Transverse colon (tissue), 4 donors: ENCODE measurements around the gene PPP3R2. TPM values are rescaled to one million over a fixed set of nuclear protein-coding genes. Genes with fewer than 3 reads are reported as not detected.

ENCODE experiments used
- DNase-seq: peaks from one replicate; pipeline ENCODE4 v3.0.0-alpha.2; 2019
- H3K27ac ChIP-seq, 4 donors: fragments of 200-600 bp; sonication (generic); 2 replicates each; pipeline ENCODE4 v1.5.1; 2016 to 2018; ENCODE audit warnings: inconsistent platforms in 4 of 4
- H3K27me3 ChIP-seq: fragments of 200-600 bp; sonication (generic); 2 replicates; pipeline ENCODE4 v1.5.1; 2017; ENCODE audit warnings: inconsistent platforms
- H3K36me3 ChIP-seq, 4 donors: fragments of 200-600 bp; sonication (generic); 2 replicates each; pipeline ENCODE4 v1.5.1; 2017 to 2019; ENCODE audit warnings: inconsistent platforms in 4 of 4
- H3K4me1 ChIP-seq, 4 donors: fragments of 200-600 bp; sonication (generic); 2 replicates each; pipeline ENCODE4 v1.5.1; 2017 to 2020; ENCODE audit warnings: inconsistent platforms in 4 of 4
- H3K4me3 ChIP-seq, 4 donors: fragments of 200-600 bp; sonication (generic); 1 replicate in 1 of 4; 2 replicates in 3 of 4; pipeline versions ENCODE4 v1.5.1 to v1.6.1; 2017 to 2019; ENCODE audit warnings: inconsistent platforms in 4 of 4
- H3K9me3 ChIP-seq, 2 donors: fragments of 200-600 bp; sonication (generic); 2 replicates each; pipeline ENCODE4 v1.5.1; 2017 to 2019; ENCODE audit warnings: inconsistent platforms in 2 of 2
- CTCF ChIP-seq, 5 experiments: fragments of 200-600 bp in 3 of 5; fragments of 450-650 bp in 2 of 5; sonication (generic) in 3 of 5; IDR thresholded peaks; 1 replicate in 2 of 5; 2 replicates in 3 of 5; pipeline ENCODE4 v1.5.1; 2016 to 2017; ENCODE audit warnings: antibody characterized with exemption in 5 of 5, inconsistent platforms in 3 of 5, mild to moderate bottlenecking in 2 of 5, moderate library complexity in 1 of 5
- EP300 ChIP-seq: sonication (generic); formaldehyde crosslinking; IDR thresholded peaks from one replicate; pipeline ENCODE4 v1.6.1; 2017; ENCODE audit warnings: antibody characterized with exemption, low read depth
- POLR2A ChIP-seq: fragments of 450-650 bp; IDR thresholded peaks from one replicate; pipeline ENCODE4 v1.6.1; 2016; ENCODE audit warnings: antibody characterized with exemption, mild to moderate bottlenecking, moderate library complexity
- POLR2AphosphoS5 ChIP-seq, 3 donors: sonication (generic); formaldehyde crosslinking; IDR thresholded peaks; one replicate each; pipeline ENCODE4 v1.6.1; 2016; ENCODE audit warnings: antibody characterized with exemption in 3 of 3
- WGBS, 2 donors: methylation state at CpG; one replicate each; pipeline ENCODE4 v1.1.5; 2018; ENCODE audit warnings: low coverage in 1 of 2; 5-methylcytosine and 5-hydroxymethylcytosine counted together
- in situ Hi-C, 4 donors: fragments of 200-750 bp; cut with MboI; loops; one replicate each; pipeline versions ENCODE4 v1.15.0 to v1.15.1; 2017; ENCODE audit warnings: low sequenced_read_pairs in 3 of 4, low pct_ligation_motif_present in 1 of 4, low pct_unique_long_range_greater_than_20kb in 1 of 4
- intact Hi-C: fragments of 100-400 bp; cut with DNase I; formaldehyde crosslinking; loops from one replicate; pipeline ENCODE4 v1.15.1; 2023; ENCODE audit warnings: low total_unique reads
- total RNA-seq, 4 donors: library from RNA; depleted of rRNA; stranded (reverse); fragments of >200 nt; gene quantifications; one replicate each; pipeline ENCODE4 v1.1.0, GENCODE V29; 2016

Gene PPP3R2
- total RNA-seq, 4 donors from 2014 or later, result not detected

- WGBS, 2 donors, result 75 to 77% methylated on average over 5 of the region's 5 CpGs
- H3K27me3 ChIP-seq, result no peaks in the 10 kb centered on the region
- no peak overlapping the region for H3K4me3 ChIP-seq
- no peak overlapping the region for H3K27ac ChIP-seq
- no peaks in the 10 kb centered on the region for H3K36me3 ChIP-seq
- no peaks in the 10 kb centered on the region for H3K9me3 ChIP-seq
- in situ Hi-C loops (no loop called here), intact Hi-C loops (no loop called here)
- TF ChIP-seq CTCF (IDR thresholded peaks at IDR 0.05), result no peak
- no peak for TF ChIP-seq POLR2A
- TF ChIP-seq EP300, result no peak
- no peak for TF ChIP-seq POLR2AphosphoS5 (IDR thresholded peaks at IDR 0.05)
- no peaks in the 10 kb centered on the region for H3K4me1 ChIP-seq
- no peak for DNase-seq
These were observed 34.9 kb upstream of the PPP3R2 start for GRCh38 chr9:101629636-101630035.

- Histone ChIP-seq H3K4me3 (no peak overlapping the region), H3K4me1 (no peaks in the 10 kb centered on the region), H3K36me3 (no peaks in the 10 kb centered on the region), H3K27ac (no peak overlapping the region), H3K9me3 (no peaks in the 10 kb centered on the region), H3K27me3 (no peaks in the 10 kb centered on the region)
- no peak for TF ChIP-seq POLR2AphosphoS5 (IDR thresholded peaks at IDR 0.05)
- TF ChIP-seq CTCF (IDR thresholded peaks at IDR 0.05), result no peak
- TF ChIP-seq EP300, result no peak
- TF ChIP-seq POLR2A, result no peak
- WGBS, 2 donors, result 81% methylated on average over 4 of the region's 4 CpGs
- intact Hi-C loops, result no loop called here
- in situ Hi-C loops, result no loop called here
- DNase-seq, result no peak
These were observed 33.4 kb upstream of the PPP3R2 start for GRCh38 chr9:101628173-101628572.

- no peaks in the 10 kb centered on the region for H3K36me3 ChIP-seq
- no peak overlapping the region for H3K27ac ChIP-seq
- no peaks in the 10 kb centered on the region for H3K9me3 ChIP-seq
- intact Hi-C loops (no loop called here), in situ Hi-C loops (no loop called here)
- H3K4me3 ChIP-seq, result no peak overlapping the region
- DNase-seq, result no peak
- no peaks in the 10 kb centered on the region for H3K4me1 ChIP-seq
- H3K27me3 ChIP-seq, result no peaks in the 10 kb centered on the region
- no peak for TF ChIP-seq CTCF (IDR thresholded peaks at IDR 0.05)
- no peak for TF ChIP-seq POLR2A
- TF ChIP-seq POLR2AphosphoS5 (IDR thresholded peaks at IDR 0.05), result no peak
- no peak for TF ChIP-seq EP300
- 63 to 65% methylated on average over 1 of the region's 1 CpG for WGBS, 2 donors
These were observed 31.5 kb upstream of the PPP3R2 start for GRCh38 chr9:101626295-101626694.

GRCh38 chr9:101625876-101626275 lies 31.1 kb upstream of the PPP3R2 start:
- no peaks in the 10 kb centered on the region for H3K4me1 ChIP-seq
- in situ Hi-C loops (no loop called here), intact Hi-C loops (no loop called here)
- no peaks in the 10 kb centered on the region for H3K9me3 ChIP-seq
- no peaks in the 10 kb centered on the region for H3K36me3 ChIP-seq
- 88 to 100% methylated on average over 2 of the region's 2 CpGs for WGBS, 2 donors
- H3K27me3 ChIP-seq, result no peaks in the 10 kb centered on the region
- no peak overlapping the region for H3K27ac ChIP-seq
- no peak for DNase-seq
- TF ChIP-seq EP300 (no peak), POLR2A (no peak), POLR2AphosphoS5 (IDR thresholded peaks at IDR 0.05) (no peak), CTCF (IDR thresholded peaks at IDR 0.05) (no peak)
- H3K4me3 ChIP-seq, result no peak overlapping the region
